ENCODE results near the gene TCEA2.

TCEA2 gene

DNA sequence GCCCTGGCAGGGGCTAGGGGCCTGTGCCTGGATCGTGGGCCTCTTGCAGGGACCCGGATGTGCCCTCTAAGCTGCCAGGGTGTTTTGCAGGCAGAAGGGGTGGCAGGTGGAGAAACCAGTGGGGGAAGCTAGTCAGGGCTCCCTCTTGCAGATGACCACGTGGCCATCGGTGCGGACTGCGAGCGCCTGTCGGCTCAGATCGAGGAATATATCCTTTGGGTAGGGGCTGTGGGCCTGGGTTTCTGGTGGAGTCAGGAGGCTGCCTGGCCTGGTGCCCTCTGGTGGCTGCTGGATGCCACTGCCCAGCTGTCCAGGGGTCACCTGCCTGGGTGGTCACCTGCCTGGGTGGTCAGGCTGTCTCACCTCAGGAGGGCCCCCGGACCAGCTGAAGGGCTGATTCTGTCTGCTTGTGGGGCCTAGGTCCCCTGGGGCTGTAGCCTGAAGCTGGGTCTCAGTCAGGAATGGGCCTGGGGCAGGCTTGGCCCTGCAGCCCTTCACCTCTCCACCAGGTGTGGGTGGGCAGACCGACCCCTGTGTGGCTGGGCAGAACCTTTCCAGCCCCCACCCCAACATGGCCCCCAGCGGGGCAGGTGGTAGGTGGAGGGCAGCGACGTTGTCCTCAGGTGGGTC, 6.7 kb downstream of the TCEA2 start:
- Mint-ChIP-seq H3K4me1 (ENCODE audit: low read depth) (peaks cover 34% of the 10 kb centered on the region), H3K36me3 (ENCODE audit: low read depth) (peaks cover 26% of the 10 kb centered on the region), H3K27ac (peak overlapping the region; percentile 10), H3K4me3 (no peak overlapping the region), H3K27me3 (ENCODE audit: low read depth) (no peaks in the 10 kb centered on the region), H3K9me3 (no peaks in the 10 kb centered on the region)
- DNase-seq (ENCODE audit: low spot score): no peak

DNA sequence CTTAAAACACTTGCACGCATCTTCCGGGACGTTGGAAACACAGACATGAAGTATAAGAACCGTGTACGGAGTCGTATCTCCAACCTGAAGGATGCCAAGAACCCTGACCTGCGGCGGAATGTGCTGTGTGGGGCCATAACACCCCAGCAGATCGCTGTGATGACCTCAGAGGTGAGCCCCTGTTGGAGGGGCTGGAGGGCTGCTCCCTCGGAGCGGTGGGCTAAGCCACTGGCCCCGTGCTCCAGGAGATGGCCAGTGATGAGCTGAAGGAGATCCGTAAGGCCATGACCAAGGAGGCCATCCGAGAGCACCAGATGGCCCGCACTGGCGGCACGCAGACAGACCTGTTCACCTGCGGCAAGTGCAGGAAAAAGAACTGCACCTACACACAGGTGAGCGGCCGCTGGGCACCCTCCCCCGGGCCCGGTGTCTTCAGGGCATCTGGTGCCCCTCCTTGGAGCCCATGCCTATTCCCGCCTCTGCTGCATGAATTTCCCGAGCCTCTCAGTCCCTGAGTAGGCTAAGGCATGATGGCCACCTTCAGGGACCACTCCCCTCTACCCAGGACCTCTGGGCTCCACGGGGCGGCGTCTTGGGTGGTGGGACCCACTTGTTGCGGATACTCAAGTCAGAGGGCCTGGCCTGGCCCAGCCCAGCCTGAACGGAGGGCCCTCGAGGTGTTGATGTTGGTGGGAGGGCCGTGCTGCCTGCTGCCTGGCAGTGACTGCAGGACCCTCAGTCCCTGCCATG, 7.4 kb downstream of the TCEA2 start:
- DNase-seq (ENCODE audit: low spot score): no peak
- no peak overlapping the region for H3K4me3 Mint-ChIP-seq
- peaks cover 30% of the 10 kb centered on the region for H3K4me1 Mint-ChIP-seq (ENCODE audit: low read depth)
- H3K36me3 Mint-ChIP-seq (ENCODE audit: low read depth): peaks cover 30% of the 10 kb centered on the region
- H3K27ac Mint-ChIP-seq: no peak overlapping the region
- H3K9me3 Mint-ChIP-seq: no peaks in the 10 kb centered on the region
- no peaks in the 10 kb centered on the region for H3K27me3 Mint-ChIP-seq (ENCODE audit: low read depth)

DNA sequence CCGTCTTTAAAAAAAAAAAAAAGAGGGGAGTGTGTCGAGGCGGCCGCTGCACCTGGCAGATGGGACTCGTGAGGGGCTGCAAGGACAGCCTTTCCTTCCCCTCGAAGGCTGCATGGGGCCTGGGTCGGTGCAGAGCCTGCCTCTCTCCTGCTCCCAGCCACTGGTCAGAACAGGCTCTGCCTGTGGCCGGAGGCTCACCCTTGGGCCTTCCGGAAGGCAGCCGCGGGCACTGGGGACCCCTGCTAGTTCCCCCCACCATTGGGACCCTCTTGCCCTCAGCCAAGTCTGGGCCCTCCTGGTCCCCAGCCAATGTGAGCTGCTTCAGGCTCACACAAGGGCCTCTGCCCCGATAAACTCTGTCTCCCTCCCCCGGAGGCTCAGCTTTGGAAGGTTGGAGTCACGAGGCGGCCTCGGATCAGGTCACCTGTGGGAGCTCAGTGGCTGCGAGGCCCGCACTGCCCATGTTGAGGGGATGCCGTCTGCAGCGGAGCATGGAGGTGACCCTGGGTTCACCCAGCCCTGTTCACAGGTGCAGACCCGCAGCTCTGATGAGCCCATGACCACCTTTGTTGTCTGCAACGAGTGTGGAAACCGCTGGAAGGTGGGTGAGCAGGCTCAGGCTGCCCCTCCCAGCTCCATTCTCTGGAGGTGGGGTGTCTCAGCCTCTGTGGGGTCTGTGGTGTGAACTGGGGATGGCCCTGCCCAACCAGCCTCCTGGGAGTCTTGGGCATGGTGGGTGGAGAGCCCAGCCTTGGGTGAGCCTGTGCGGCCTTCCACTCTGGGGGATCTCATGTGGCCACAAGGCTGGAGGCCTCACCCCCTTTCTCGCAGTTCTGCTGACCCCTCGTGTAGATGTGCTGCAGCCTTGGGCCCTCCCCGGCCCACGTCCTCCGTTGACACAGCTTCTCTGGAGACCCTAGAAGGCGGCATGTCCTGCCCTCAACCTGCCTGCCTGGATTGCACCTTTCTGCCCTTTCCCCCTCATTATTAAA, 8.6 kb downstream of the TCEA2 start:
- Mint-ChIP-seq H3K4me3 (no peak overlapping the region), H3K27ac (peak overlapping the region; percentile 16), H3K36me3 (ENCODE audit: low read depth) (peaks cover 34% of the 10 kb centered on the region), H3K4me1 (ENCODE audit: low read depth) (peaks cover 22% of the 10 kb centered on the region), H3K27me3 (ENCODE audit: low read depth) (no peaks in the 10 kb centered on the region), H3K9me3 (no peaks in the 10 kb centered on the region)
- DNase-seq (ENCODE audit: low spot score): no peak

DNA sequence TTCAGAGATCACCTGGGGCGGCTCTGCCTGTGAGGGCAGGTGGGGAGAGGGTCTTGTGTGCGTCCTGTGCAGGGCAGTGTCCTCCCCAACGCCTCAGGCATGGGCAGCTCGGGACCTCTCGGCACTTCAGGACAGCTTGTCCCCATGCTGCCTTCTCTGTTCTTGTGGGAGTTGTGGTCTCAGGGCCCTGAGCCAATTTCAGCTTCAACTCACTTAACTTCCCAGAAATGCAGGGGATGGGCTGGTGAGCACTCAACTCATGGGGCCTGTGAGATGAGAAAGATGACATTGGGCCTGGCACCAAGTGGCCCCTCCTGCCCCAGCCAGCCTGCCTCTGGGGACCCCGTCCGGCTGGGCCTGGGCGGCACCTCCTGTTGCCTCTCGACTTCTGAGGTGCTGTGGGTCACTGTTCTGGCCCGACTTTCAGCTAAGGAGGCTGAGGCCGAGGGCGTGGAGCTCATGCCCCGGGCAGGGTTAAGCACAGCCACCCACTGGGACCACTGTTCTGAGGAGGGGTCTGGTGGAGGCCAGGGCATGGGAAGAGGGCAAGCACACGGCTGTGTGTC, 9.6 kb downstream of the TCEA2 start:
- Mint-ChIP-seq H3K4me3 (no peak overlapping the region), H3K27ac (no peak overlapping the region), H3K27me3 (ENCODE audit: low read depth) (no peaks in the 10 kb centered on the region), H3K4me1 (ENCODE audit: low read depth) (peaks cover 12% of the 10 kb centered on the region), H3K36me3 (ENCODE audit: low read depth) (peaks cover 34% of the 10 kb centered on the region), H3K9me3 (no peaks in the 10 kb centered on the region)
- DNase-seq (ENCODE audit: low spot score): no peak

DNA sequence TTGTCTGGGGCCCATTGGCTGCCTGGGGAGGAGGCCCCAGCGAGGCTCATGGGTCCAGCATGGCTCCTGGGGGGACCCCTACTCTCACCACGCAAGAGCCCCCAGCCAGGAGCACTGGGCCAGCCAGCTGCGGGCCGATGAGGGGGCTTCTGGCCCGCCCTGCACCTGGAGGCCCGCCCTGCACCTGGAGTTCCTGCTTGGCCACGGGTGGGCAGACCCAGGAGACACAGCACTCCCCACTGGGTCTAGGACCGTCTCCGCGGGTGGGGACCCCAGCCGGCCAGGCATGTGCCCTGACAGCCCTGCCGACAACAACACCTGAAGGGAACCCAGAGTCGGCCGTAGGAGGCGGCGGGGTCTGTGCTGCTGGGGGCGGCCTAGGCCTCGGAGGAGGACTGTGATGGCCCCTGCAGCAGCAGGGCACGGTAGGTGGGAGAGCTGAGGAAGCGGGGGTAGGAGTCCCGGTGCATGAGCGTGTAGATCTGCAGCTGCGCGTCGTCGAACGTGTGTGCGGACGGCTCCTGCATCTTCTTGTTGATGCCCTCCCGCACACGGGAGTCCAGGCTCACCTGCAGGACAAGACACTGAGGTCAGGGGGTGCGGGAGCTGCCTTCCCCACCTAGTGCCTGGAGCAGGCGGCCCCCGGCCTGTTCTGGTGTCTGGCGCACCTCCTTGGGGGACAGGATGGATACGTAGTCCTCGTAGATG, 10.6 kb downstream of the TCEA2 start:
- no peak overlapping the region for H3K27ac Mint-ChIP-seq
- H3K9me3 Mint-ChIP-seq: no peaks in the 10 kb centered on the region
- no peak for DNase-seq (ENCODE audit: low spot score)
- no peaks in the 10 kb centered on the region for H3K27me3 Mint-ChIP-seq (ENCODE audit: low read depth)
- peaks cover 35% of the 10 kb centered on the region for H3K36me3 Mint-ChIP-seq (ENCODE audit: low read depth)
- no peak overlapping the region for H3K4me3 Mint-ChIP-seq
- peaks cover 10% of the 10 kb centered on the region for H3K4me1 Mint-ChIP-seq (ENCODE audit: low read depth)

DNA sequence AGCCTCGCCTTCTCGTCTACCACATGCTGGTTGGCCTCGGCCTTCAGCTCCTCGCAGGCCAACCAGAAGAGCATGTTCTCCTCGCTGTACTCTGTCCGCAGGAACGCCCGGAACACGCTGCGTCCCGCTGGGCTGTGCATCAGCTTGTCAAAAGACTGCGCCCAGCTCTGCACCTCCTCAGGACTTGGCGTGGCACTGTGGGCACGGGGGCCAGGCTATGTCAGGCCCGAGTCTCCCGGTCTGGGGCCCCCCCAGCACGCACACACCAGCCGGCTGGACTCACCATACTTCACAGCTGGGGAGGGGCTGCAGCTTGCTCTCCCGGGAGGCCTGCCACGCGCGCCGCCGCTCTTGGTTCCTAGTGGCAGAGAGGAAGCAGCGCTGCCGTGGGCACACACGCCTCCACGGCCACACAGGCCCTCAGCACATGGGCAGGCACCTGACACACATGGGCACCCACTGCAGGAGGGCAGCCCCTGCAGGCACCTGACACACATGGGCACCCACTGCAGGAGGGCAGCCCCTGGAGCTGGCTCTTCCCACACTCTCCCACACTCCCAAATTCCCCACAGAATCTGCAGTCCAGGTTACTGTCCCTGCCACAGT, 11.3 kb downstream of the TCEA2 start:
- no peaks in the 10 kb centered on the region for H3K27me3 Mint-ChIP-seq (ENCODE audit: low read depth)
- no peak overlapping the region for H3K27ac Mint-ChIP-seq

DNA sequence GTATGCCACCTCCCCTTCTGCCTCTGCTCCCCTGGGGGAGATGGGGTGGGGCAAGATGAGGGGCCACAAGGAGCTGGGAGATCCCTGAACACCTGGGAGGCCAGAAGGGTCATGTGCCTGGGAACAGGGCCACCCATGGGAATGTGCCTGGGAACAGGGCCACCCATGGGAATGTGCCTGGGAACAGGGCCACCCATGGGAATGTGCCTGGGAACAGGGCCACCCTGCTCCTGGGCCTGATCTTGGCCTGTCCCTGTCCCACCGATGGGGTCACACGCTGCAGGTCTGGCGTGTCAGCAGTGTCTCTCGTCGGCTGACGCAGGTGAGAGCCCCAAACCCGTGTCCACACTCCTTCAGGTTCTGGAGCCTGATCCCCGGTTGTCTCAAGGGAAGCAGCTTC, 12.0 kb downstream of the TCEA2 start:
- Mint-ChIP-seq H3K9me3 (no peaks in the 10 kb centered on the region), H3K4me1 (ENCODE audit: low read depth) (peaks cover 10% of the 10 kb centered on the region), H3K36me3 (ENCODE audit: low read depth) (peaks cover 39% of the 10 kb centered on the region), H3K27ac (no peak overlapping the region), H3K27me3 (ENCODE audit: low read depth) (no peaks in the 10 kb centered on the region), H3K4me3 (no peak overlapping the region)
- no peak for DNase-seq (ENCODE audit: low spot score)

More for the DNA sequence above, 11.3 kb downstream of the TCEA2 start:
- Mint-ChIP-seq H3K4me3 (no peak overlapping the region), H3K36me3 (ENCODE audit: low read depth) (peaks cover 39% of the 10 kb centered on the region), H3K4me1 (ENCODE audit: low read depth) (peaks cover 10% of the 10 kb centered on the region), H3K9me3 (no peaks in the 10 kb centered on the region)
- no peak for DNase-seq (ENCODE audit: low spot score)

DNA sequence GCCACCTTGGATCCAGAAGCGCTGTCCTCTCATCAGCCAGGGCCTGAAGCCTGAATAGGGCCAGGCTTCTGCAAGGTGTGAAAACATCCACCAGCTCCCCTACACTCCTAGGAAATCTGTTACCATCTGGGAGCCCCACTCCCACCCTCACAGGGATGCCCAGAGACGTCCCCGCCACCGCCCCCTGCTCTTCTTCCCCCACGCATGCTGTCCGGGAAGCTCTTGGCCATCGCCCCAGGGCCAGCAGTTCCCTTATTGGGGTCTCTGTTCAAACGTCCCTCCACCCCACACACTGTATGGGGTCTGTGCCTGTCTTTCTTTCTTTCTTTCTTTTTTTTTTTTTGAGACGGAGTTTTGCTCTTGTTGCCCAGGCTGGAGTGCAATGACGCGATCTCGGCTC, 12.6 kb downstream of the TCEA2 start:
- no peaks in the 10 kb centered on the region for H3K9me3 Mint-ChIP-seq
- no peak overlapping the region for H3K27ac Mint-ChIP-seq

DNA sequence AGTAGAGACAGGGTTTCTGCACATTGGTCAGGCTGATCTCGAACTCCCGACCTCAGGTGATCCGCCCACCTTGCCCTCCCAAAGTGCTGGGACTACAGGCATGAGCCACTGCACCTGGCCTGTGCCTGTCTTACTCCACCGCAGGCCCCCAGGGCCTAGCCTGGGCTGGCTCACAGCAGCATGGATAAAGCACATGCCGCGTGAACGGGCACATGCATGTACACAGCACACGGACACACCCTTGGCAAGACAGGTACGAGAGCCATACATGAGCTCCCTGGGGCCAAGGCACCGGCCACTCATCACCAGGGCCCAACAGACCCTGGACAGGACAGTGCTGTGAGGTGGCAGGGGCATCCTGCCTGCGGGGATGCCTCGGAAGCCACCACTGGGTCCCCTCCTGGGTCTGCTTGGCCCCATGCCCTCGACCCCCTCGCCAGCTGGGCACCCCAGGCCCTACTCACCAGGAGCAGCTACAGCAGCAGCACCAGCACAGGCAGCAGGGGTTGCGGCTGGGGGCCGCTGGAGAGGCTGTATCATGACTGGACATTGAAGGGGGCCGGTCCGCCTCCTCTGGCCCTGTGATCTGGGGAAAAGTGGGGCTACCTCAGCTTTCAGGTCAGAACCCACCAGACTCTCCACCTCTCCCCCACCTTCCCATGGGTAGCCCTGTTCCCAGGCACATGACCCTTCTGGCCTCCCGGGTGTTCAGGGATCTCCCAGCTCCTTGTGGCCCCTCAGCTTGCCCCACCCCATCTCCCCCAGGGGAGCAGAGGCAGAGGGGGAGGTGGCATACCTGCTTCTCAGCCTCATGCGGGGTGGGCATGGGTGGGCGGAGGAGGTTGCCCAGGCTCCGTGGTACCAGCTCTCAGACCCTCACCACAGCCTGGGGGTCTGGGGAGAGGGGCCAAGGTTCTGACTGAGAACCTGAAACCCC, 13.3 kb downstream of the TCEA2 start:
- peak overlapping the region; percentile 90 for H3K4me3 Mint-ChIP-seq
- H3K9me3 Mint-ChIP-seq: no peaks in the 10 kb centered on the region
- H3K27me3 Mint-ChIP-seq (ENCODE audit: low read depth): peaks cover 2% of the 10 kb centered on the region
- DNase-seq (ENCODE audit: low spot score): no peak
- peaks cover 19% of the 10 kb centered on the region for H3K4me1 Mint-ChIP-seq (ENCODE audit: low read depth)
- peak overlapping the region; percentile 31 for H3K27ac Mint-ChIP-seq
- peaks cover 39% of the 10 kb centered on the region for H3K36me3 Mint-ChIP-seq (ENCODE audit: low read depth)

More for the DNA sequence above, 12.6 kb downstream of the TCEA2 start:
- DNase-seq (ENCODE audit: low spot score): no peak
- H3K4me1 Mint-ChIP-seq (ENCODE audit: low read depth): peaks cover 16% of the 10 kb centered on the region
- H3K27me3 Mint-ChIP-seq (ENCODE audit: low read depth): no peaks in the 10 kb centered on the region
- peaks cover 39% of the 10 kb centered on the region for H3K36me3 Mint-ChIP-seq (ENCODE audit: low read depth)
- no peak overlapping the region for H3K4me3 Mint-ChIP-seq

DNA sequence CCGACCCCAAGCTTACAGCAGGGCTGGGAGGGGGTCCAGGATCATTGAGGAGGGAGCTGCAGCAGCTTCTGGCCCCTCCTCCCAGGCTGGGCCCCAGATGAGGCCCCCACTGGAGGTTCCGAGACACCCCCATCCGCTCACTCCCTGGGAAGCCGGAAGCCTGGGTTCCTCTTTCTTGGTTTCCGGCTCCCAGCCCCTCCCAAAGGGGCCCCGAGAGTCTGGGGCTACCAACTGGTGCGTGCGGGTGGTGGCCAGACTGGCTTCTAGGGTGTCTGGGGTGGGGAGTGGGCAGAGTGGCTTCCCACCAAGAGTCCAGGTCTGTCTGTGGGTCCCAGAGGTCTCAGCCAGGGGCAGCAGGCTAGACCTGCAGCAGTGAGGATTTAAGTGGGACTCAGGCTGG, 14.1 kb downstream of the TCEA2 start:
- DNase-seq (ENCODE audit: low spot score): no peak

DNA sequence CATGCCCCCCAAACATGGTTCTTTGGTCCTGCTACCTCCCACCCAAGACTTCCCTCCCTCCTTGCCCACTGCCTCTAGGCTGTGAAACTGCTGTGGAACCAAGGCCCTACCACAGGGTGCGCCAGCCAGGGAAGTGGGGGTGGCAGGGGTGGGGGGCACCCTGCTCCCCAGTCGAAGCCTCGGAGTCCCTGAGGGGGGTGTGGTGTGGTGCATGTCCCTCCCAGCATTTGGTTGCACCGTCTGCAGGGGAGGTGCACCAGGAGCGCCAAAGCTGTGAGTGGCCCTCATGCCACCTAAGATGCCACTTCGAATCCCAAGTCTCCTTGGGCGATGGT, 14.5 kb downstream of the TCEA2 start:
- H3K4me1 Mint-ChIP-seq (ENCODE audit: low read depth): peaks cover 21% of the 10 kb centered on the region
- peaks cover 29% of the 10 kb centered on the region for H3K36me3 Mint-ChIP-seq (ENCODE audit: low read depth)
- DNase-seq (ENCODE audit: low spot score): no peak
- peak overlapping the region; percentile 79 for H3K27ac Mint-ChIP-seq
- peak overlapping the region; percentile 90 for H3K4me3 Mint-ChIP-seq
- peaks cover 10% of the 10 kb centered on the region for H3K27me3 Mint-ChIP-seq (ENCODE audit: low read depth)
- no peaks in the 10 kb centered on the region for H3K9me3 Mint-ChIP-seq

More for the DNA sequence above, 14.1 kb downstream of the TCEA2 start:
- peaks cover 21% of the 10 kb centered on the region for H3K4me1 Mint-ChIP-seq (ENCODE audit: low read depth)
- peak overlapping the region; percentile 90 for H3K4me3 Mint-ChIP-seq
- peaks cover 7% of the 10 kb centered on the region for H3K27me3 Mint-ChIP-seq (ENCODE audit: low read depth)
- peak overlapping the region; percentile 81 for H3K27ac Mint-ChIP-seq
- H3K9me3 Mint-ChIP-seq: no peaks in the 10 kb centered on the region
- peaks cover 34% of the 10 kb centered on the region for H3K36me3 Mint-ChIP-seq (ENCODE audit: low read depth)

DNA sequence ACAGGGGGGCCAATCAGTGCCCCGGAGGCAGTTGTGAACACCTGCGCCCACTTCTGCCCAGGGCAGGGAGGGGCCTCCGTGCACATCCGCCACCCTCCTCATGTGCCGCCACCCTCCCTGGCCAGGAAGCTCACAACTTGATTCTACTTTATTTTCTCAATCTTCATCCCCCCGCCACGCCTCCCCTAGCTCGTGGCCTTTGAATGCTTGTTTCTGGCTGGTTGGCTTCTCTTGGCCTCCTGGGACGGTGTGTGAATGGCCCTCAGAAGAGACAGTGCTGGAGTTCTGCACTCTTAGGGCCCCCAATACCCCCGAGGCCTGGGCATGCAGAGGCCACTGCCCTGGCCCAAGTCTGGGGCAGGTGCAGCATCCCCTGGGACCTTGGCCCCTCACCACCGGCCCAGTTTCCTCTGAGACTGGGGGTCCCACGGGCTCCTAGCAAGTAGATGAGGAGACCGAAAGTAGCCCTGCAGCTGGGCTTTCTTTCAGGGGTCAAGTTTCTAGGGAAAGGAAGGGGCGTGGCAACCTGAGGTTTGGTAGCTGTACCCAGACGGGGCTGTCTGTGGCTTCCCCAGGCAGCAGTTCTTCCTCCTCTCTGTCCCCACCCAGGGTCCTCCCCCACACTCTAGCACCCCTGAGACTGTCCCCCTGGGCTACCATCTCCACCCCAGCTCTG, 15.0 kb downstream of the TCEA2 start:
- Mint-ChIP-seq H3K27ac (peak overlapping the region; percentile 79), H3K4me3 (peak overlapping the region; percentile 90), H3K9me3 (no peaks in the 10 kb centered on the region), H3K36me3 (ENCODE audit: low read depth) (peaks cover 28% of the 10 kb centered on the region), H3K4me1 (ENCODE audit: low read depth) (peaks cover 25% of the 10 kb centered on the region), H3K27me3 (ENCODE audit: low read depth) (peaks cover 15% of the 10 kb centered on the region)
- peak; percentile 51 for DNase-seq (ENCODE audit: low spot score)

All from T-helper 2 cell treated with Interferon-gamma antibody and Interleukin-4, amounts not matched to agents 5 μg/mL and 100 μg/mL, for 36 hours (primary cell).